ENCODE measurements around the gene MRPL20. TPM values are rescaled to one million over a fixed set of nuclear protein-coding genes. Genes with fewer than 3 reads are reported as not detected.
"Not testable (repeated sequence)": the region's sequence is repeated elsewhere in the genome, so short reads cannot be mapped to it uniquely, and the experiment has no call there.

Gene MRPL20
- polyA plus RNA-seq, 1 donor = 91.1 TPM

GRCh38 chr1:1425753-1426495, 18.8 kb upstream of the MRPL20 start:
- no peak for DNase-seq

DNA sequence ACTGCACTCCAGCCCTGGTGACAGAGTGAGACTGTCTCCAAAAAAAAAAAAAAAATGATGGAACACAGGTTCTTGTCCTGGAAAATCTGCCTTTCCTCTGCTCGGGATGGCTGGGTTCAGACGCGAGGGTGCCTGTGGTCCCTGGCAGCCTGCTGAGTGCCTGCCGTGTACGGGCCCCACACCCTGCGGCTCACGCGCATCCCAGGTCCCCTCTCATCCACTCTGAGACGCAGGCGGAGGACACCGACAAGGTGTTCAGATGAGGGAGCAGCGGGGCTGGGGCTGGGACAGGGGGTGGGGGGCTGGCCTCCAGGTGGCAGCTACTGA, 18.3 kb upstream of the MRPL20 start:
- no peak for DNase-seq

DNA sequence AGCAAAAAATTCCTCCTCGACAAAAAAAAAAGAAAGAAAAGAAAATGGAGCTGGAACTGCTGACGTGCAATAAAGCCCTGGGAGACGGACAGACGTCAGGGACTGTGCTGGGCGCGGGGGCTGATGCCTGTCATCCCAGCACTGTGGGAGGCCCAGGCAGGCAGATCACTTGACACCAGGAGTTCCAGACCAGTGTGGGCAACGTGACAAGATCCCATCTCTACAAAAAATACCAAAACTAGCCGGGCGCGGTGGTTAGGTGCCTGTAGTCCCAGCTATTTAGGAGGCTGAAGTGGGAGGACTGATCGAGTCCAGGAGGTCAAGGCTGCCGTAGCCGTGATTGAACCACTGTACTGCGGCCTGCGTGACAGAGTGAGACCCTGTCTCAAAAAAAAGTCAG, 17.6 kb upstream of the MRPL20 start:
- DNase-seq = no peak

DNA sequence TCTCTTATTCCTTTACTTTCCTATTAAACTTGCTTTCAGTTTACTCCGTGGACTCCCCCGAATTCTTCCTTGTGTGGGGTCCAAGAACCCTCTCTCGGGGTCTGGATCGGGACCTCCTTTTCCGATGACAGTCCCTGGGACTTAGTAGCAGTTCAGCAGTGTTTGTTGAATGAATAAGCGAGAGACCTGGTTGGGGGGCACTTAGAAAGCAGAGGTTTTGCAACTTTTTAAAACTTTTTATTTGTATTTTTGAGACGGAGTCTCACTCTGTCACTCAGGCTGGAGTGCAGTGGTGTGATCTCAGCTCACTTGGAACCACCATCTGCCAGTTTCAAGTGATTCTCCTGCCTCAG, 16.1 kb upstream of the MRPL20 start:
- DNase-seq = no peak

- no peak for DNase-seq
Measured at GRCh38 chr1:1422465-1423244, 15.6 kb upstream of the MRPL20 start.

GRCh38 chr1:1421907-1422464, 14.9 kb upstream of the MRPL20 start:
- no peak for DNase-seq

DNA sequence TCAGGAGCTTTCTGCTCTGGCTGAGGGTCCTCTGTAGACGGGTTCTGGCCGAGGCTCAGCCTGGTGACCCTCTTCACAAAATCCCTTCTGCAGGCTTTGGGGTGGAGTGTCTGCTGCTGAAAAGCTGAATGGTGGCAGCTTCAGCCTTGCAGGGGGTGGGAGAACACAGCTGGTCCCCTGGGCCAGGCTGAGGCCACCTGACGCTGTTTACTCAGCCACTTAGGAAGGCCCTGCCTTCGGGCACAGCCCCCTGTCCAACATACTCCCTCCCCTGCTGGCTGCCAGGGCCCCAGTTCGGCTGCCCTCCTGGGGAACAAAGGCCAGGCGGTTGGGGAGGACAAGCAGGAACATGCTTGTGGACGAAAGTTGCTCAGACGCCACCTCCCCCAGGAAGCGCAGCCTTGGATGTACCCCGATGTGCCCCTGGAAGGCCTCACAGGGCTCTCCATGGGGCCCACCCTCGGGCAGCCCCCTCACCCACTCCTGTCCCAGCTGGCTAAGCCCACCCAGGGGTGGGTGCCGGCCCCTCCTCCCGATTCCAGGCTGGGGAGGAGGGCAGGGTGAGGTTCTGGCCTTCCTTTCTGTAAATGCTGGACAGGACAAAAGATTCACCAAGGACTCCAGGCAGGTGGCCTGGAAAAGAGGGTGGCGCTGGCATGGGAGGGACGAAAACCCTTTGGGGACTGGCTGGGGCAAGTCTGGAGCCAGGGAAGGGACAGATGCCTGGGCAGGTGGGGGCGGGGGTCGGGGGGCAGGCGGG, 14.2 kb upstream of the MRPL20 start, which contains the start of gene ANKRD65:
Gene ANKRD65 (minus strand): TSS at position 130 of the 760 bp plus-strand sequence. CDS start 271 bp downstream, outside the sequence.
- DNase-seq = no peak

- DNase-seq = no peak
Measured at GRCh38 chr1:1420654-1421141, 13.6 kb upstream of the MRPL20 start.

GRCh38 chr1:1419813-1420653, 12.9 kb upstream of the MRPL20 start:
- no peak for DNase-seq

DNA sequence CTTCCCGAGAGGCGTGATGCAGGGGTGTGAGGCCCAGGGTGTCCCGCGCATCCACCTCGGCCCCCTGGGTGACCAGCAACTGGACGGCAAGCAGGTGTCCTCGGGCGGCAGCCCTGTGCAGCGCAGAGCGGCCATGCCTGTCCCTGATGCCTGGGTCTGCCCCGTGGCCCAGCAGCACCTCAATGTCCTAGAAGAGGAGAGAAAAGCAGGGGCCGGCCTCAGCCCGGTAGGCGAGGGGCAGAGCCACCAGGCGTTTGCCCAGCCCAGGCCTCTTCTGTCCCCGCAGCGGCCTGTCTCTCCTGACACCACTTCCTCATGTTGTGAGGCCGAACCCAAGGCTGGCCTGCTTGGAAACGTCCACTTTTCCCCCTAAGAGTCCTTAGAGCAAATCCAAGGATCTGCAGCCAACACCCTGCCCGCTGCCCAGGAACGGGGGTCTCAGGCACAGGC, 12.3 kb upstream of the MRPL20 start:
- no peak for DNase-seq

DNA sequence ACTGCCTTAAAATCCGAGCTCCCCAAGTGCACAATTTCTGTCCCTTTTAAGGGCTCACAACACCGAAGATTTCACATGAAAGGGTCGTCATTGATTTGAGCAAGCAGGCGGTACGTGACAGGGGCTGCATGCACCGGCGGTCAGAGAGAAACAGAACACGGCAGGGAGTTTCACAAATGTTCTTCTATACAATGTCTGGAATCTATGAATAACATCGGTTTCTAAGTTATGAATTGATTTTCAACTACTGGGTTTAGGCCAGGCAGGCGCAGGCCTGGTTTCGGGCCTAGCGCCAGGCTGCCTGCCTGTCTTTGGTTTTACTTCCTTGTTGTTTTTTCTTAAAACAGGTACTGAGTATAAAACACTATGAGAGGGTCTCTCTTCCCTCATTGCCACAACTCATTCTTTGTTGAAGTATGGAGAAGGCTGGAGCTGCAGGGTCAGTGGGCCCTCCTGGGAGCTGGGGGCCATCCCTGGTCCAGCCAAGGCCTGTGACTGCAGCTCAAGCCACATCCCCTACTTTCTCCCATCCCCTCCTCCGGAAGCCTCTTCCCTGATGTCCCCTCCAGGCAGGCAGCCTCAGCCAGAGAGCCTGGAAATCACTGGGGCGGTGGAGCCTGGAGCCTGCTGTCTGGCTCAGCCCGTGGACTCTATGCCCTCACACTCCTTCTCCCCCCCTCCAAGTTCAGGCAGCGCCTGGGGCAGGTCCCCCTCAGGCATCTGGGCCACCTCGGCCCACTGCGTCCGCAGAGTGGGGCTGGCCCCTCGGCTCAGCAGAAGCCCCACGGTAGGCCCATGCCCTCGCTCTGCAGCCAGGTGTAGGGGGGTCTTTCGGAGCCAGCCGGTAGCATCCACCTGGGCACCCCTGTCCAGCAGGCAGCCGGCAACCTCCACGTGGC, 11.6 kb upstream of the MRPL20 start:
- no peak for DNase-seq

- not testable (repeated sequence) for DNase-seq
Measured at GRCh38 chr1:1417825-1418463, 10.9 kb upstream of the MRPL20 start.

- DNase-seq = not testable (repeated sequence)
Measured at GRCh38 chr1:1417396-1417795, 10.3 kb upstream of the MRPL20 start.

GRCh38 chr1:1415751-1416150, 8.7 kb upstream of the MRPL20 start:
- DNase-seq = no peak

GRCh38 chr1:1412311-1412902, 5.3 kb upstream of the MRPL20 start:
- not testable (repeated sequence) for DNase-seq

DNA sequence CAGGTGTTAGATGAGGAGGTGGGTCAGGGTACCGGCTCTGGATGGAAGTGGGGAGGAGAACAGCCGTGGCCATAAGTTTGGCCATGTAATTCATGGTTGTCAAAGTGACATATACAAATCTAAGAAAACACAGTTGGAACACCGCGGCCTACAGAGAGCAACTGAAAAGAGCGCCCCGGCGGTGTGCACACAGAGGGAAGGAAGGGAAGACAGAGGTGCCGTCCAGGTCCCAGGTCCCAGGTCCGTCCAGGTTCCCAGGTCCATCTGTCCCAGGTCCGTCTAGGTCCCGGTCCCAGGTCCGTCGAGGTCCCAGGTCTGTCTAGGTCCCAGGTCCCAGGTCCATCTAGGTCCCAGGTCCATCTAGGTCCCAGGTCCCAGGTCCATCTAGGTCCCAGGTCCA, 4.5 kb upstream of the MRPL20 start:
- DNase-seq = no peak

GRCh38 chr1:1410238-1410637, 3.1 kb upstream of the MRPL20 start:
- DNase-seq = not testable (repeated sequence)

- DNase-seq = no peak
Measured at GRCh38 chr1:1407636-1408318, 684 bp upstream of the MRPL20 start.

All from hindlimb muscle (tissue), 1 donor.